GM12891 (cell line): ENCODE measurements around the gene BACE2.

Experiments
- PAX5 ChIP-seq: IDR thresholded peaks from 2 replicates; pipeline ENCODE4 v1.6.1; 2011; ENCODE audit warnings: low read length, moderate library complexity, mild to moderate bottlenecking; ENCODE audit not compliant: insufficient read depth, severe bottlenecking
- POLR2A ChIP-seq: IDR thresholded peaks from 2 replicates; pipeline ENCODE4 v1.6.1; 2011; ENCODE audit warnings: low read depth, low read length, control low read depth
- POLR2AphosphoS5 ChIP-seq: IDR thresholded peaks from 2 replicates; pipeline ENCODE4 v1.6.1; 2011; ENCODE audit warnings: low read depth, low read length, control low read depth
- POU2F2 ChIP-seq: IDR thresholded peaks from 2 replicates; pipeline ENCODE4 v1.6.1; 2011; ENCODE audit warnings: low read depth, mild to moderate bottlenecking, control low read depth, low read length, moderate library complexity
- TAF1 ChIP-seq: IDR thresholded peaks from 2 replicates; pipeline ENCODE4 v1.6.1; 2011; ENCODE audit warnings: low read depth, low read length, control low read depth

GRCh38 chr21:41255190-41255589 lies 87.2 kb downstream of the BACE2 start:
- no peak for TF ChIP-seq POLR2A
- no peak for TF ChIP-seq POLR2AphosphoS5
- no peak for TF ChIP-seq TAF1
- TF ChIP-seq POU2F2: no peak
- no peak for TF ChIP-seq PAX5
